SK-N-SH treated with all-trans-retinoic acid at 6 μM for 48 hours (cell line): Measurements from ENCODE around the gene LRMDA.

Experiments
- ATAC-seq: fragments of 200-7000 bp; cut with Tn5 transposase; 3 replicates; pipeline ENCODE4 v1.9.1; 2020; ENCODE audit warnings: mild to moderate bottlenecking, moderate library complexity
- BACH2 ChIP-seq: fragments of 250-450 bp; sonication (Bioruptor Pico); IDR thresholded peaks from 2 replicates; pipeline ENCODE4 v1.9.0; 2021; ENCODE audit warnings: mild to moderate bottlenecking, borderline replicate concordance
- CREB5 ChIP-seq: fragments of 250-450 bp; sonication (Bioruptor Pico); IDR thresholded peaks from 2 replicates; pipeline ENCODE4 v1.5.1; 2020; ENCODE audit warnings: low read depth, mild to moderate bottlenecking, moderate library complexity
- CSDC2 ChIP-seq: fragments of 250-450 bp; sonication (Bioruptor Pico); IDR thresholded peaks from 2 replicates; pipeline ENCODE4 v1.5.0; 2020; ENCODE audit warnings: mild to moderate bottlenecking, moderate library complexity
- CSRNP3 ChIP-seq: fragments of 250-450 bp; sonication (Bioruptor Pico); IDR thresholded peaks from 2 replicates; pipeline ENCODE4 v1.5.1; 2021; ENCODE audit warnings: mild to moderate bottlenecking, moderate library complexity
- ESRRG ChIP-seq: fragments of 250-450 bp; sonication (Bioruptor Pico); IDR thresholded peaks from 2 replicates; pipeline ENCODE4 v1.6.1; 2021; ENCODE audit warnings: mild to moderate bottlenecking
- PATZ1 ChIP-seq: fragments of 250-450 bp; sonication (Bioruptor Pico); IDR thresholded peaks from 2 replicates; pipeline ENCODE4 v1.8.0; 2020; ENCODE audit warnings: mild to moderate bottlenecking, moderate library complexity, borderline replicate concordance
- POU6F1 ChIP-seq: fragments of 250-450 bp; sonication (Bioruptor Pico); IDR thresholded peaks from 2 replicates; pipeline ENCODE4 v1.8.0; 2021; ENCODE audit warnings: low read depth, mild to moderate bottlenecking, moderate library complexity, borderline replicate concordance
- PPARA ChIP-seq: fragments of 250-450 bp; sonication (Bioruptor Pico); IDR thresholded peaks from 2 replicates; pipeline ENCODE4 v1.5.0; 2020; ENCODE audit warnings: mild to moderate bottlenecking, borderline replicate concordance
- RARB ChIP-seq: fragments of 250-450 bp; sonication (Bioruptor Pico); IDR thresholded peaks from 2 replicates; pipeline ENCODE4 v1.8.0; 2021; ENCODE audit warnings: mild to moderate bottlenecking, moderate library complexity
- TCF4 ChIP-seq: fragments of 250-450 bp; sonication (Bioruptor Pico); IDR thresholded peaks from 2 replicates; pipeline ENCODE4 v1.8.0; 2021; ENCODE audit warnings: mild to moderate bottlenecking, moderate library complexity, borderline replicate concordance
- TSHZ2 ChIP-seq: fragments of 250-450 bp; sonication (Bioruptor Pico); IDR thresholded peaks from 2 replicates; pipeline ENCODE4 v1.5.0; 2020; ENCODE audit warnings: mild to moderate bottlenecking, moderate library complexity
- ZFP3 ChIP-seq: fragments of 250-450 bp; sonication (Bioruptor Pico); IDR thresholded peaks from 2 replicates; pipeline ENCODE4 v1.5.0; 2020; ENCODE audit warnings: mild to moderate bottlenecking, moderate library complexity
- ZFP30 ChIP-seq: fragments of 450-650 bp; formaldehyde crosslinking; IDR thresholded peaks from 2 replicates; pipeline ENCODE4 v1.5.0; 2022; ENCODE audit warnings: mild to moderate bottlenecking, moderate library complexity
- ZNF8 ChIP-seq: fragments of 450-650 bp; formaldehyde crosslinking; IDR thresholded peaks from 2 replicates; pipeline ENCODE4 v1.5.0; 2020; ENCODE audit warnings: mild to moderate bottlenecking, moderate library complexity

LRMDA gene

GRCh38 chr10:75405598-75406461, 25.6 kb upstream of the LRMDA start (continued):
- TF ChIP-seq CSRNP3 (CRISPR knock-in tag) (no peak), ZNF8 (CRISPR knock-in tag) (no peak), ZFP3 (no peak), POU6F1 (CRISPR knock-in tag) (no peak), CSDC2 (no peak)

GRCh38 chr10:75406462-75407223, 24.8 kb upstream of the LRMDA start:
- ATAC-seq: no peak
- TF ChIP-seq BACH2 (CRISPR knock-in tag) (no peak), TCF4 (CRISPR knock-in tag) (no peak), PATZ1 (CRISPR knock-in tag) (no peak), ZFP30 (CRISPR knock-in tag) (no peak)

- no peak for ATAC-seq
These were observed 24.2 kb upstream of the LRMDA start for GRCh38 chr10:75407224-75407712.

More at GRCh38 chr10:75407224-75407712, 24.2 kb upstream of the LRMDA start:
- TF ChIP-seq BACH2 (CRISPR knock-in tag) (no peak), CSRNP3 (CRISPR knock-in tag) (no peak), ZFP30 (CRISPR knock-in tag) (no peak), PATZ1 (CRISPR knock-in tag) (no peak), ESRRG (no peak), CREB5 (CRISPR knock-in tag) (no peak), TSHZ2 (CRISPR knock-in tag) (no peak), RARB (CRISPR knock-in tag) (no peak), PPARA (CRISPR knock-in tag) (no peak)
